ENCODE measurements around the gene ANKRD24. TPM values are rescaled to one million over a fixed set of nuclear protein-coding genes. Genes with fewer than 3 reads are reported as not detected.
A peak's percentile ranks its signal among the peaks of the same experiment; 100 is the strongest.
"Not testable (repeated sequence)": the region's sequence is repeated elsewhere in the genome, so short reads cannot be mapped to it uniquely, and the experiment has no call there.

ANKRD24 gene
- total RNA-seq: 0.33 and 0.34 TPM in 2 replicates

DNA sequence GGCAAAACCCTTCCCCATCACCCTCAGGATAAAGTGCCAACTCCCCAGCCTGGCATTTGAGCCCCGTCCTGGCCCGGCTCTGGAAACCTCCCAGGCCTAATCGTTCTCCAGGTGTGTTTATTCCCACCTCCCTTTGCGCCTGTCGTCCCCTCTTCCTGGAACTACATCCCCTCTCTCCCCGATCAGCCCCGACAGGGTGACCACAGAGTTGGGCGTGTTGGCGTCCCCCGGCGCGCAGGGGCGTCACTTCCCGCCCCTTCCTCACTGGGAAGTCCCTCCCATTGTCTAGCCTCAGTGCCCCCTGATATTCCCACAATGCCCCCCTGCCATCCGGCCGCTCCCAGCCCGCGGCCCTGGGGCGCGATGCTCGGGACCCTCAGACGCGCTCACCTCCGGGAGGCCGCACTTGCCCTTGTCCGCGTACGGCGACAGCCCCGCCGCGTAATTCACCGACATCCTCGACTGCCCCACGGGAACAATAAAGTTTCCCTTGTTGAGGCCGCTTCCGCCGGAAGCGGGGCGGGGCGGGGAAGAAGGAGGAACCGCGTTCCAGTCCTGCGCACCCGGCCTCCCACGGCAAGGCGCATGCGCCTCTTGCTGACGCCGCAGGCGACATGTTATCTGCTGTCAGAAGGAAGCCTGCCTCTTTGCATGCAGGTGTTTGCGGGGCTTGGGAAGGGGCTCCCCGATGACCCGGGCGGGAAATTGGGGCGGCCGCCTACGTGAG lies at the start of gene ANKRD24, which contains the start of gene SIRT6:
ANKRD24 (plus strand) TSS at position 606 of the 727 bp plus-strand sequence. CDS start 3,737 bp downstream, outside the sequence.
SIRT6 (minus strand) TSS at position 480 of the 727 bp plus-strand sequence; CDS start at position 456, 24 bp downstream.
- Histone ChIP-seq H3K36me3 (ENCODE audit: control insufficient read depth, insufficient read depth, low read length) (no peaks in the 10 kb centered on the region), H3K4me3 (ENCODE audit: low read depth, low read length) (peak within 1 kb of the TSS; percentile 95), H3K27me3 (ENCODE audit: control insufficient read depth, insufficient read depth, low read length) (peaks cover 4% of the 10 kb centered on the region)
- peak; percentile 68 for DNase-seq (ENCODE audit: low read depth)
- TF ChIP-seq, protein P1, sequence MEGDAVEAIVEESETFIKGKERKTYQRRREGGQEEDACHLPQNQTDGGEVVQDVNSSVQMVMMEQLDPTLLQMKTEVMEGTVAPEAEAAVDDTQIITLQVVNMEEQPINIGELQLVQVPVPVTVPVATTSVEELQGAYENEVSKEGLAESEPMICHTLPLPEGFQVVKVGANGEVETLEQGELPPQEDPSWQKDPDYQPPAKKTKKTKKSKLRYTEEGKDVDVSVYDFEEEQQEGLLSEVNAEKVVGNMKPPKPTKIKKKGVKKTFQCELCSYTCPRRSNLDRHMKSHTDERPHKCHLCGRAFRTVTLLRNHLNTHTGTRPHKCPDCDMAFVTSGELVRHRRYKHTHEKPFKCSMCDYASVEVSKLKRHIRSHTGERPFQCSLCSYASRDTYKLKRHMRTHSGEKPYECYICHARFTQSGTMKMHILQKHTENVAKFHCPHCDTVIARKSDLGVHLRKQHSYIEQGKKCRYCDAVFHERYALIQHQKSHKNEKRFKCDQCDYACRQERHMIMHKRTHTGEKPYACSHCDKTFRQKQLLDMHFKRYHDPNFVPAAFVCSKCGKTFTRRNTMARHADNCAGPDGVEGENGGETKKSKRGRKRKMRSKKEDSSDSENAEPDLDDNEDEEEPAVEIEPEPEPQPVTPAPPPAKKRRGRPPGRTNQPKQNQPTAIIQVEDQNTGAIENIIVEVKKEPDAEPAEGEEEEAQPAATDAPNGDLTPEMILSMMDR (IDR thresholded peaks at IDR 0.05; ENCODE audit: insufficient read depth, low read length, poor library complexity, severe bottlenecking): no peak

DNA sequence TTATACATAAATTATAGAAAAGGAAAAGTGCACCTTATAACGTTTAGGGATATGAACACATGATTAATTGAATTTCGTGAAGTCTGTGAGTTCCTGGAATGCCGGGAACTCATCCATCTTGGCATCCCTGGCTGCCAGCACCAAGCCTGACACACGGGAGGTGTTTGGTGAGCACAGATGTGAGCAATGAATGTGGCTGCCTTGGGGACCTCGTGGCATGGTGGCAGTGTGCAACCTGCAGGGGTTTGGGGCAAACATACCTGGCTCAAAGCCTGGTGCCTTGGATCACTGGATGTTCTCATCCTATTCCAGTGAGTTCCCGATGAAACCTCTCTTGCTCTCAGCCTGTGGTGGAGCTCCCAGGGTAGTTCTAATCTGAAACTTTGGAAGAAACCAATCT lies 48.1 kb upstream of the ANKRD24 start:
- DNase-seq (ENCODE audit: low read depth): no peak
- H3K4me3 ChIP-seq (ENCODE audit: low read depth, low read length): no peak overlapping the region
- no peaks in the 10 kb centered on the region for H3K27me3 ChIP-seq (ENCODE audit: control insufficient read depth, insufficient read depth, low read length)
- TF ChIP-seq, protein P1 (IDR thresholded peaks at IDR 0.05; ENCODE audit: insufficient read depth, low read length, poor library complexity, severe bottlenecking): no peak
- no peaks in the 10 kb centered on the region for H3K36me3 ChIP-seq (ENCODE audit: control insufficient read depth, insufficient read depth, low read length)

DNA sequence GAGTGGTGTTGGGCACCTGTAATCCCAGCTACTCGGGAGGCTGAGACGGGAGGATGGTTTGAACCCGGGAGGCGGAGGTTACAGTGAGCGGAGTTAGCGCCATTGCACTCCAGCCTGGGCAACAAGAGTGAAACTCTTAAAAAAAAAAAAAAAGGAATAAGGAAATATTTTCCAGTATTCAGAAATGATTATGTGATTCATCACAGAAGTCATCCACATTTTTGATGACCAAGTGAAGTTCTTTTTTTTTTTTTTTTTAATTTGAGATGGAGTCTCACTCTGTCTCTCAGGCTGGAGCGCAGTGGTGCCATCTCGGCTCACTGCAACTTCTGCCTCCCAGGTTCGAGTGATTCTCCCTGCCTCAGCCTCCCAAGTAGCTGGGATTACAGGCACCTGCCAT lies 47.1 kb upstream of the ANKRD24 start:
- not testable (repeated sequence) for H3K36me3 ChIP-seq (ENCODE audit: control insufficient read depth, insufficient read depth, low read length); DNase-seq (ENCODE audit: low read depth); H3K4me3 ChIP-seq (ENCODE audit: low read depth, low read length); H3K27me3 ChIP-seq (ENCODE audit: control insufficient read depth, insufficient read depth, low read length)

DNA sequence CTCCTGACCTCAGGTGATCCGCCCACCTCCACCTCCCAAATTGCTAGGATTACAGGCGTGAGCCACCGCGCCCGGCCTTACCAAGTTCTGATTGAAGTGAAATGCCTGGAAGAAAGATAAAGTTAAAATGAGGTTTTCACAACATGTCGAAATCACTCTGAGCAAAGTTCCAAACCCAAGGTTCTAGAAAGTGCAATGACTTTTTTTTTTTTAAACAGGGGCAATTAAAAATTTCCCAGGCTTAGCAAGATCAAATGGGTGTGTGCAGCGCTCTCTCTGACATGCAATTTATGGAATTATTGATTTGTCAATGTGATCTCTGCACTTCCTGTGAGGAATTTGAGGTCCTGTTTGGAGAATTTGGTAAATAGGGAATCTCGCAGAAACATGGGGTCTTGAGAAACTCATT lies 45.8 kb upstream of the ANKRD24 start:
- TF ChIP-seq, protein P1 (IDR thresholded peaks at IDR 0.05; ENCODE audit: insufficient read depth, low read length, poor library complexity, severe bottlenecking): no peak
- DNase-seq (ENCODE audit: low read depth): no peak
- Histone ChIP-seq H3K4me3 (ENCODE audit: low read depth, low read length) (no peak overlapping the region), H3K36me3 (ENCODE audit: control insufficient read depth, insufficient read depth, low read length) (no peaks in the 10 kb centered on the region), H3K27me3 (ENCODE audit: control insufficient read depth, insufficient read depth, low read length) (no peaks in the 10 kb centered on the region)

DNA sequence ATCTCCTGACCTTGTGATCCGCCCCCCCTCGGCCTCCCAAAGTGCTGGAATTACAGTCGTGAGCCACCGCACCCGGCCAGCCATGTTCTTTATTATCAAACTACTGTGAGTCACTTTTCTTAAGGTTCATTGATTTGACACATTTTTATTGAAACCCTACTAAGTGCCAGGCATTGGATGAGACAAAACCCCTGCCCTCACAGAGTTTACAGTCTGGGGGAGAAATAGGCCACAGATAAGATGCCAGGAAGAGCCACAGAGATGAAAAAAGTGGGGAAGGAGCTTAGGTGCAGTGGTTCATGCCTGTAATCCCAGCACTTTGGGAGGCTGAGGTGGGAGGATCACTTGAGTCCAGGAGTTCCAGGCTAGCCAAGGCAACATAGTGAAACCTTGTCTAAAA lies 44.0 kb upstream of the ANKRD24 start:
- Histone ChIP-seq H3K4me3 (ENCODE audit: low read depth, low read length) (no peak overlapping the region), H3K27me3 (ENCODE audit: control insufficient read depth, insufficient read depth, low read length) (no peaks in the 10 kb centered on the region), H3K36me3 (ENCODE audit: control insufficient read depth, insufficient read depth, low read length) (no peaks in the 10 kb centered on the region)
- TF ChIP-seq, protein P1 (IDR thresholded peaks at IDR 0.05; ENCODE audit: insufficient read depth, low read length, poor library complexity, severe bottlenecking): no peak
- no peak for DNase-seq (ENCODE audit: low read depth)

GRCh38 chr19:4139614-4140236 lies 42.8 kb upstream of the ANKRD24 start:
- DNase-seq (ENCODE audit: low read depth): no peak

More at GRCh38 chr19:4139614-4140236, 42.8 kb upstream of the ANKRD24 start:
- no peaks in the 10 kb centered on the region for H3K36me3 ChIP-seq (ENCODE audit: control insufficient read depth, insufficient read depth, low read length)
- H3K27me3 ChIP-seq (ENCODE audit: control insufficient read depth, insufficient read depth, low read length): no peaks in the 10 kb centered on the region
- H3K4me3 ChIP-seq (ENCODE audit: low read depth, low read length): no peak overlapping the region
- TF ChIP-seq, protein P1 (IDR thresholded peaks at IDR 0.05; ENCODE audit: insufficient read depth, low read length, poor library complexity, severe bottlenecking): peak; percentile 91

All from kidney epithelial cell (primary cell).